Measurements from ENCODE around the gene CRIM1.
A peak's percentile ranks its signal among the peaks of the same experiment; 100 is the strongest.

Gene CRIM1

DNA sequence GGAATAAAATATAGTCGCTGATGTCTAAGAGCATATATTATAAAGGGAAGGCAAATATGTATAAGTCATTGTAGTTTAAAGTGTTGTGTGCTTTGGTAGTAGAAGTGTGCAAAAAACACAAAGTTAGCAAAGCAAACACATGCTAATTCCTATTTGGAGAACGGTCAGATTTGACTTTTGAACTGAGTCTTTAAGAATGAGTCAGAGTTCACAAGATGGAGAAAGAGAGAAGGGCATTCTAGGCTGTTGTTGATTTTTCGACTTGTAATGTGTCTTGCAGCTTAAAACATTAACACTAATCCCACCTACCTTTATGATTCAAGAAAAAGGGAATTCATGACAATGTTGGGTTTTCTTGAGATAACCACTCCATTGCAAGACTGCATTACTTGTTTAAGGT, 98.1 kb downstream of the CRIM1 start:
- Mint-ChIP-seq H3K27me3 (ENCODE audit: low read depth, poor library complexity) (no peaks in the 10 kb centered on the region), H3K4me1 (no peaks in the 10 kb centered on the region), H3K9me3 (no peaks in the 10 kb centered on the region), H3K27ac (peak overlapping the region; percentile 71), H3K4me3 (no peak overlapping the region), H3K36me3 (ENCODE audit: low read depth) (peaks cover 15% of the 10 kb centered on the region)
- no peak for DNase-seq
- no peak for TF ChIP-seq CTCF (IDR thresholded peaks at IDR 0.05)

DNA sequence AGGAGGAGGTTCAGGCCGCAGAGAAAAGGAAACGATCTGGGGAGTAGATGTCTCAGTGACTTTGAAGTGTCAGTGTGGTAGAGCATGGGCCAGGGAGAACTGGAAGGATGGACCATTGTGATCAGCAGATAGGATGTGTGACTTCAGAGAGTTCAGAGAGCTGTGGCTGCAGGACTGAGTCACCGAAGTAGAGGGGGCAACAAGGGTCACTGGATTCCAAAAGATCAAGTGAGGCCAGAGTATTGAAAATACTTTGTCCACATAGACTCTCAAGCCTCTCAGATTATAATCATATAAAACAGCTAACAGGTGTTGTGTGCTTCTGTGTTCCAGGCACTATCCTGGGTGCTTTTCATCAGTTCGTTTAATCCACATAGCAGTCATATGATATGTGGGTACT, 99.4 kb downstream of the CRIM1 start:
- Mint-ChIP-seq H3K36me3 (ENCODE audit: low read depth) (peaks cover 12% of the 10 kb centered on the region), H3K9me3 (no peaks in the 10 kb centered on the region), H3K27ac (no peak overlapping the region), H3K27me3 (ENCODE audit: low read depth, poor library complexity) (no peaks in the 10 kb centered on the region), H3K4me3 (no peak overlapping the region), H3K4me1 (no peaks in the 10 kb centered on the region)
- no peak for TF ChIP-seq CTCF (IDR thresholded peaks at IDR 0.05)
- no peak for DNase-seq

- no peaks in the 10 kb centered on the region for H3K9me3 Mint-ChIP-seq
- no peaks in the 10 kb centered on the region for H3K4me1 Mint-ChIP-seq
- H3K4me3 Mint-ChIP-seq, result no peak overlapping the region
- no peak for DNase-seq
- no peak for TF ChIP-seq CTCF (IDR thresholded peaks at IDR 0.05)
- peaks cover 6% of the 10 kb centered on the region for H3K36me3 Mint-ChIP-seq (ENCODE audit: low read depth)
- no peaks in the 10 kb centered on the region for H3K27me3 Mint-ChIP-seq (ENCODE audit: low read depth, poor library complexity)
- H3K27ac Mint-ChIP-seq, result no peak overlapping the region
Measured at GRCh38 chr2:36455788-36456187, 100.2 kb downstream of the CRIM1 start.

- peaks cover 2% of the 10 kb centered on the region for H3K36me3 Mint-ChIP-seq (ENCODE audit: low read depth)
- DNase-seq, result no peak
- no peaks in the 10 kb centered on the region for H3K27me3 Mint-ChIP-seq (ENCODE audit: low read depth, poor library complexity)
- TF ChIP-seq CTCF (IDR thresholded peaks at IDR 0.05), result no peak
- H3K27ac Mint-ChIP-seq, result peak overlapping the region; percentile 50
- H3K9me3 Mint-ChIP-seq, result no peaks in the 10 kb centered on the region
- no peaks in the 10 kb centered on the region for H3K4me1 Mint-ChIP-seq
- no peak overlapping the region for H3K4me3 Mint-ChIP-seq
Measured at GRCh38 chr2:36456227-36457175, 100.9 kb downstream of the CRIM1 start.

GRCh38 chr2:36458106-36458505, 102.5 kb downstream of the CRIM1 start:
- Mint-ChIP-seq H3K36me3 (ENCODE audit: low read depth) (no peaks in the 10 kb centered on the region), H3K4me1 (peaks cover under 1% of the 10 kb centered on the region), H3K4me3 (no peak overlapping the region), H3K27ac (no peak overlapping the region), H3K27me3 (ENCODE audit: low read depth, poor library complexity) (no peaks in the 10 kb centered on the region), H3K9me3 (no peaks in the 10 kb centered on the region)
- no peak for TF ChIP-seq CTCF (IDR thresholded peaks at IDR 0.05)
- no peak for DNase-seq

GRCh38 chr2:36459725-36460137, 104.2 kb downstream of the CRIM1 start:
- TF ChIP-seq CTCF (IDR thresholded peaks at IDR 0.05), result peak; percentile 41
- Mint-ChIP-seq H3K36me3 (ENCODE audit: low read depth) (no peaks in the 10 kb centered on the region), H3K9me3 (no peaks in the 10 kb centered on the region), H3K27me3 (ENCODE audit: low read depth, poor library complexity) (no peaks in the 10 kb centered on the region), H3K27ac (no peak overlapping the region), H3K4me3 (no peak overlapping the region), H3K4me1 (peaks cover 6% of the 10 kb centered on the region)
- DNase-seq, result peak; percentile 12
